GM18870 (cell line): Measurements from ENCODE around the gene YIF1B.

Experiments used
- ATAC-seq: cut with Tn5 transposase; IDR thresholded peaks from one replicate; pipeline ENCODE4 v1.9.1; 2021; ENCODE audit warnings: moderate library complexity; ENCODE audit not compliant: unreplicated experiment

Gene YIF1B

DNA sequence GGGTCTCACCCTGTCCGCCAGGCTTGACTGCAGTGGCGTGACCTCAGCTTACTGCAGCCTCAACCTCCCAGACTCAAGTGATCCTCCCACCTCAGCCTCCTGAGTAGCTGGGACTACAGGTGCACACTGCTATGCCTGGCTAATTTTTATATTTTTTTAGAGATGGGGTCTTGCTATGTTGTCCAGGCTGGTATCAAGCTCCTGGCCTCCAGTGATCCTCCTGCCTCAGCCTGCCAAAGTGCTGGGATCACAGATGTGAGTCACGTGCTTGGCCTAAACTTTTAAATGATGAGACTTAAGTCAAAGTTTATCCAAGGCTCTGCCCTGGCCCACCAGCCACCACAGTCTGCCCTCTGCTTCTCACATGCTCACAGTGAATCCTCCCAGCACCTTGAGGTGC lies 9.5 kb downstream of the YIF1B start:
- no peak for ATAC-seq

DNA sequence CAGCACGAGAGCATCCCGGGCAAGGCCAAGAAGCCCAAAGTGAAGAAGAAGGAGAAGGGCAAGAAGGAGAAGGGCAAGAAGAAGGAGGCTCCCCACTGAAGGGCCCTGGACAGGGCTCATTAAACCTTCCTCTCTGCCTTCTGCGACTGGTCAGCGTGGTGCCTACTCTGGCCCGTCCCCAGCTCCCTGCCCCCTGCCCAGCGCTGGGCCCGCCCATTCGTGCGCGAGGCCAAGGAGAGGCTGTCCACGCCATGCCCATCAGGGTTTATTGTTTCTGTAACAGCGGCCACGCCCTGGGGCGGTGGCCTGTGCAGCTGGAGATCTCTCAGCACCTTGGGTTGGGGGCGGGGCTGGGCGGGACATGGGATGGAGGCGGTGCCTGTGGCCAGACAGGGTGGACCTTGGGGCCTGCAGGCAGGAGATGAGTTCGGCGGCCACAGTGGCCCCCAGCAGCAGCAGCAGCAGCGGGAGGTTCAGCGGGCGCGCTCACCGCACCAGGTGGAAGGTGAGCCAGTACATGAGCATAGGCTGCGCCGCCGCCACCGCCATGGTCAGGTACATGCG lies 10.8 kb downstream of the YIF1B start:
- ATAC-seq = no peak

DNA sequence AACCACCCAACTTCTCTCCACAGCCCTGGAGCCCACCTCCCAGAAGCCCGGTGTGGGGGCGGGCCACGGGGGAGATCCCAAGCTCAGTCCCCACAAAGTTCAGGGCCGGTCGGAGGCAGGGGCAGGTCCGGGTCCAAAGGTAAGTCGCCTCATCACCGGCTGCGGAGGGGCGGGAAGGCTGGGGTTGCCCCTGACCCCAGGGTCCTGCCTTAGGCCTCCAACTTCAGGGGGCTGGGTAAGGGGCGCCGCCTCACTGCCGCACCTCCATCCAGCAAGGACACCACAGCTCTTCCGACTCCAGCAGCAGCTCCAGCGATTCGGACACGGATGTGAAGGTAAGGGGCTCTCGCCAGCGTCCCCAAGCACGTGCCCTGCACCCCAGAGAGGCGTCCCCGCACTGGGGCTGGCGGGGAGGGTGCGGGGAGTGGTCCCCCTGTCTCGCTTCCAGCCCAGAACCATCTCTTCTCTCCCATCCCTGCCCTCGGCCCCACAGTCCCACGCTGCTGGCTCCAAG lies 11.3 kb downstream of the YIF1B start:
- no peak for ATAC-seq

DNA sequence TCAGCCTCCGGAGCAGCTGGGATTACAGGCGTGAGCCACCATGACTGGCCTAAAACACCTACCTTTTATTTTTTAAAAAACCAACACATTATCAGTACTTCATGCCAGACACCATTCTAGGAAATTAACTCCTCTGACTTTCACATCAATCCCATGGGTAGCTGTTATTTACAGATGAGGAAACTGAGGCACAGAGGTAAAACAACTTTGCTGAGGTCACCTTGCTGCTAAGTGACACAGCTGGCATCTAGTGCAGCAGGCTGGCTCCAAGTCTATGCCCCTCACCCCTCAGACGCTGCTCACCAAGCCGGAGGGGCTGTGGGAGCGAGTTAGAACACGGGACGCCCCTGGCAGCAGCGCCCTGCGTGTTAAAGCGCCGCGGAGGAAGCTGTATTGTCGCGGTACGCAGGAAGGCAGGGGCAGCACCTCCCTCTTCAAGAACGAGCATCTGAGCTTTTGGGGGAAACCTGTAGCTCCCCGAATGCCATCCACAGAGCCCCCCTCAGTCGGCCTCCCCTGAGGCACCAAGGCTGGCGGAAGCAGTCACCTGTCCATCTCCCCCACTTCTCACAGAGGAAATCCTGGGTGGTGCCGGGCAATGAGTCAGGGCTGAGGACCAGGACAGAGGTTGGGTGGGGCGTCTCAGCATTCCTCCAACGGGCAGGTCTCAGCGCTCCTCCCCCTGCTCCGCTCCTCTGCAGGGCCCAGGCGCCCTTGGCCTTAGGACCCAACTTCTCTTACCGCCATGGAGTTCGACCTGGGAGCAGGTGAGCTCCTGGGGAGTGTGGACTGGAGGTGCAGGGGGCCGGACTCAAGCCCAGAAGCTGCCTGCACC lies 12.0 kb downstream of the YIF1B start, which contains the start of gene C19orf33:
Gene C19orf33 (plus strand): TSS at position 735 of the 835 bp plus-strand sequence. CDS start 11 bp downstream, at position 746.
- ATAC-seq = no peak

DNA sequence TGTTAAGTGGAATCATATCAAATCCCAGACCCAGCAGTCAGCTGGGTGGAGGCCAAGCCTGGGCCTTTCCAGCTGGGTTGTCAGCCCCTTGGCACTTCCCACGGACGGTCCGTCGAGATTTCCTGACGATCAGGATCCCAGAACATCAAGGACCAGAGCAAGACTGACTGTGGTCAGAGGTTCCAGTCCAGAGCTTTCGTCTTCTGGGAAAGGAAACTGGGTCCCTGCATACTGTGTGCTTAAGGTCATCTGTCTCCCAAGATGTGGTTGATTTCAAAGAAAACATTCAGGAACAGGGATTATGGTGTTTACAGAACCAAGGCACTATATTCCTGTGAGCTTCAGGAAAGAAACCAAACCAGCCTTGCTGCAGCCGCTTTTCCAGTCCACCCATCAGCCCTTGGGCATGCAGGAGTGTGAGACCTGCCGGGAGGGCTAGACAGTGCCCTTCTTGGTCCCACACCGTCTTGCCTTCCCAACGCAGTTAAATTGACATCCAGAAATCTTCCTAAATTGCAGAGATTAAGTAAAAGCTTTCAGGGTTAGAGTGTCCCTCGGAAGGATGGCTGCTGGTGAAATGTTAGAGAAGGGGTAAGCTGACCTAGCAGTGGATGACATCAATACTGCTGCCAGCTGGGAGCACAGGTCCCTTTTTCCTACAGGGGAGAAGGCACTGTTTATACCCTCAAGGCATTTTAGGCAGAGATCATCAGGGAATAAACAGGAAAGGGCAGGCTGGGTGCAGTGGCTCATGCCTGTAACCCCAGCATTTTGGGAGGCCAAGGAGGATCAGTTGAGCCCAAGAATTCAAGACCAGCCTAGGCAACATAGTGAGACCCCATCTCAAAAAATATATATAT lies 16.7 kb downstream of the YIF1B start:
- no peak for ATAC-seq

DNA sequence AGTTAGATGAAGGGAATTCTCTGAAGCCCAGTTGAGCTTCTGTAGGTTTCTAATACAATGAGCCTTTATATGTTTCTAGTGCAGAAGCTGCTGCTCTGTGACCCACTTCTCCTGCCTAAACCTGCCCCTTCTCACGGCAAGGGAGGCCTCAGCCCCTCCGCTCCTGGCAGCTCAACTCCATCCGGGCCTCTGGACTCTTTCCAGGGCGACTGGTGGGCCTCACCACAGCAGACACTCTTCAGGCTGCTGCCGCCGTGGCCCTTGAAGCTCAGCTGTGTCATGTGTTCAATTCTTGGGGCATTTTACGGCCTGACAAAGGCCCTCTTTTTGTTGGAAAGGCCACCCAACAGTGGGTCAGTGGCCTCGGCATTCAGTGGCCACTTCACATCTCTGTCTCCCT lies 21.7 kb downstream of the YIF1B start:
- ATAC-seq = no peak

DNA sequence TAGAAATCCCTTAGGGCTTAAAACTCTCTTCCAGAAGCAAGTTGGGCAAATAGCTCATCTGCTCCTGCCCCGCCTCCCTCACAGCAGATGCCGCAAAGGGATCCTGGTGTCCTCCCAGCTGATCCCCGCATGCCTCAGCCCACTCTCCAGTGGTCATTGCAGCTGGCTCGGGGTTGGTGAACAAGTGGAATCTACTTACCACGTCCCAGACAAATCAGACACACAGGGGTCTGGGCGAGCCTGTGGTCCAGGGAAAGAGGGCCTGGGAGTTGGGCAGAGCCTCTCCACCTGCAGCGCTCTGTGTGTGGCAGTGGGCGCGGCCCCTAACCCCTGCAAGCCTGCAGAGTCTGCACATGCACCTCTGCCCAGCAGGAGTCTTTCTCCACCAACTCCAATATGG lies 22.5 kb downstream of the YIF1B start:
- no peak for ATAC-seq

DNA sequence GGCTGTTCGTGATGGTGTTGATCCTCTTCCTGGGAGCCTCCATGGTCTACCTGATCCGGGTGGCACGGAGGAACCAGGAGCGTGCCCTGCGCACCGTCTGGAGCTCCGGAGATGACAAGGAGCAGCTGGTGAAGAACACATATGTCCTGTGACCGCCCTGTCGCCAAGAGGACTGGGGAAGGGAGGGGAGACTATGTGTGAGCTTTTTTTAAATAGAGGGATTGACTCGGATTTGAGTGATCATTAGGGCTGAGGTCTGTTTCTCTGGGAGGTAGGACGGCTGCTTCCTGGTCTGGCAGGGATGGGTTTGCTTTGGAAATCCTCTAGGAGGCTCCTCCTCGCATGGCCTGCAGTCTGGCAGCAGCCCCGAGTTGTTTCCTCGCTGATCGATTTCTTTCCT lies 23.9 kb downstream of the YIF1B start:
- no peak for ATAC-seq

DNA sequence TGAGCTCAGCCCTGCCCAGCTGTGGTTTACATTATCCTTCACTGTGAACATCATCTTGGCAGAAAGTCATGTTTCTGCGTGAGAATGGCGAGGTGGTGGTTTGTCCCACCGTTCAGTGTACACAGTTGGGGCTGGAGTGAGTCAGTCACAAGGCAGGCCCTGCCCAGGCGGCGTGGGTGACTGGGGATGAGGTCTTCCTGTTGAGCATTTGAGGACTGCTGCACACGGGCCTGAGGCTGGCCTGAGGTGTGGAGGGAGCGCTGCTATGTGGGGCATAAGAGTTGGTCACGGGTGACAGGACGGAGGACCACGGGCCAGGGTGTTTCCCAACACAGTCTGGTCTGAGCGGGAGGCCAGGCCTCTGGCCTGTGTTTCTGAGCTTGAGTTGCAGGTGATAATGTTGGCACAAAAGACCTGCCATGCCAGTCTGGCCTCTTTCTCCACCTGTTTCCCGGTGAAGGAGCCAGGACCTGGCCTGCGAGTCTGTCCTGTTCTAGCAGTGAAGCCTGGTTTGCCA lies 25.1 kb downstream of the YIF1B start:
- no peak for ATAC-seq

DNA sequence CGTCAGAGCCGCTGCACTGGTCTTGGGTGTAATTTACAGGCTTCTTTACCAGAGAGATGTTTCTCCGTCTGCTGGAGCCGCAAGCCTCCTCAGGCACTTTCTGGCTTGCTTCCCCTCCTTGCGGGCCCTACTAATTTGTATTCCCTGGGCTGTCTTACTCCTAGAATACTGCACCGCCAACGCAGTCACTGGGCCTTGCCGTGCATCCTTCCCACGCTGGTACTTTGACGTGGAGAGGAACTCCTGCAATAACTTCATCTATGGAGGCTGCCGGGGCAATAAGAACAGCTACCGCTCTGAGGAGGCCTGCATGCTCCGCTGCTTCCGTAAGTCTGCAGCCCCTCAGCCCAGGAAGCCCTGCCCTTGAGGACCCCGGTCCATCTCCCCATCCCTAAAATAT lies 25.8 kb downstream of the YIF1B start:
- no peak for ATAC-seq

DNA sequence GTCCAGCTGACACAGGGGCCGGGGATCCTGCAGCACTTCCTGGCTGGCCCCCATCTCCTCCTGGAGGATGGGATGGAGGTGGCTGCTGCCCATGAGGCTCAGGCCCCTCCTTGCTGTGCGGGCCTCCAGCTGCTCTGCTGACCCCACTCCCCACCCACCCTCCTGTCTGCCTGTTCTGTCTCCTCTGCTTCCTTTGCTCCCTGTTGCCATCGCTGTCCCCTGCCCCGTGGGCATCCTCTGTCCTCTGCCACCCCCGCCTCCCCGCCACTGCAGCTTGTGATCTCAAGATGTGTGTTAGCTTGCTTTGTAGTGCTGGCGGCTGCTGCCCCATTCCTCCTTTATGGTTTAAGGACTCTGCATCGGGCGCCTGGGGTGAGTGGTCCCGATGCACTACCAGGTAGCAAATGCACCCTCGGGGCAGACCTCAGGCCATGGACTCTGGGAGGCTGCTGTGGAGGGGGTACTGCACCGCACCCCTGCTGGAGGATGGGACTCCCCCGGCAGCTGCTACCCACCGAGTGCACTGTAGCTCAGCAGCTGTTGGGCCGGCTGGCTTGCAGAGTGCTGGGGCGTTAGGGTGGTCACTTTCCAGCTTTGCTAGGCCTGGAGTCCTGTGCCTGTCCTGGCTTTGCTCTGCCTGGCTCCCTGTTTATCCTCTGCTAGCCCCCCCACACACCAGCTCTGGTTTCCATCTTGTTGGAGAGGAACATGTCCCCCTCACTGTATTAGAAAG lies 27.5 kb downstream of the YIF1B start:
- ATAC-seq = no peak

DNA sequence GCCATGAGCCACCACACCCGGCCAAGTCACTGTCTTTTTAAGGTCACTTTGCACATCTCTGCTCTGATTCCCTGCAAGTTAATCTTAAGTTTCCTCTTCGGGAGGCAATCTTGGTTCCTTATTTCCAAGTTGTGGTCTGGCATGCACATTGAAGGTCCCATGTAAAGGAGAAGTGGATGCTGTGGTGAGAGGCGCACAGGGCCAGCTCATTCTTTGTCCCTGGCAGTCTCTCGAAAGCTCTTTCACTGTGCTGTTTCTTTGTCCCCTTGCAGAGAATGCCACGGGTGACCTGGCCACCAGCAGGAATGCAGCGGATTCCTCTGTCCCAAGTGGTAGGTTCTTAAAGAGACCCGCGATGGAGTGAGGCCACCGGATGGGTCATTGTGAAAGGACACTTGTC lies 28.1 kb downstream of the YIF1B start:
- ATAC-seq = no peak

DNA sequence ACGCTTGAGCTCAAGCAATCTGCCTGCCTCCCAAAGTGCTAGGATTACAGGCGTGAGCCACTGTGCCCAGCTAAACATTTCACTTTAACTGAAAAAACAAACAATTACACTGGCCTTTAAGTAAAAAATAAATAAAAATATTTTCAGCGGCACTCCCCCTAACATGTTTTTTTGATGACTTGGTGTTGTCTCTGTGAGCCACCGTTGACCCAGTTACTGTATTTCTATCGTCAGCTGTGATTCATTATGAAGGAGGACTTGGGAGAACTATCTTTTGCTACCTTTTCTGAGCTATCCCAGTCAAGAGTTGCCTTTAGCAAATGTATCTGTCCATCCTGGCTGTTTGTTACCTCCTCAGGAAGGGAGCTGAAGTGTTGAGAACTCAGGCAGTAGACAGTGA lies 30.2 kb downstream of the YIF1B start:
- ATAC-seq = no peak

DNA sequence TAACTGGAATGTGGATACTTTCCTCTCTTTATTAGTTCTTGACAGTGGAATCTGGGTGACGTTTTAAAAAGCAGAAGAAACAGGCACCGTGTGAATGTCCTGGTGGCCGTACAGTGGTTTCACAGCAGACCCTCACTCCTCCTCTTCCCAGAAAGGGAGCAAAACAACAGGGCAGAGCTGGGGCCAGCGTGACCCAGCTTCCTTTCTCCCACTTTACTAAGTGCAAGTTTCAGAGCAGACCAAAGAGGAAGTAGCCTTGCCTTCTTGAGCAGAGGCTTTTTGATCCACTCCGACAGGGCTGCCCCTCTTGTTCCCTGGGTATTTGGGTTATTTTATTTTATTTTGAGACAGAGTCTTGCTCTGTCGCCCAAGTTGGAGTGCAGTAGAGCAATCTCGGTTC lies 31.3 kb downstream of the YIF1B start:
- ATAC-seq = no peak

DNA sequence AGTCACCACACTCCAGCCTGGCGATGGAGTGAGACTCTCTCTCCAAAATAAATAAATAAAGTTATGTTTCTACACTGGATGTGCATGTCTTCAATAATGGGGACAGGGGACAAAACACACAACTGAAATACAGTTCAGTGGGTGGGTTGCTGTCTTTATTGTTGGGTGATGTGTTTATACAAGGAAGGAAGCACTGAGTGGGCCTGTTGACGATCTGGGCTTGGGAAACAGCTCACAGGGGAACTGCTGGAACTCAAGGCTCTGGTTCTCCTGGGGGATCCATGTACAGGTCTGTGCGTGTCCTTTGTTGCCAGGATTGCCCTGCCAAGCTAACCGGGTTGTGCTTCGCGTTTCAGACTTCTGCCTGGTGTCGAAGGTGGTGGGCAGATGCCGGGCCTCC lies 32.5 kb downstream of the YIF1B start:
- ATAC-seq = no peak

DNA sequence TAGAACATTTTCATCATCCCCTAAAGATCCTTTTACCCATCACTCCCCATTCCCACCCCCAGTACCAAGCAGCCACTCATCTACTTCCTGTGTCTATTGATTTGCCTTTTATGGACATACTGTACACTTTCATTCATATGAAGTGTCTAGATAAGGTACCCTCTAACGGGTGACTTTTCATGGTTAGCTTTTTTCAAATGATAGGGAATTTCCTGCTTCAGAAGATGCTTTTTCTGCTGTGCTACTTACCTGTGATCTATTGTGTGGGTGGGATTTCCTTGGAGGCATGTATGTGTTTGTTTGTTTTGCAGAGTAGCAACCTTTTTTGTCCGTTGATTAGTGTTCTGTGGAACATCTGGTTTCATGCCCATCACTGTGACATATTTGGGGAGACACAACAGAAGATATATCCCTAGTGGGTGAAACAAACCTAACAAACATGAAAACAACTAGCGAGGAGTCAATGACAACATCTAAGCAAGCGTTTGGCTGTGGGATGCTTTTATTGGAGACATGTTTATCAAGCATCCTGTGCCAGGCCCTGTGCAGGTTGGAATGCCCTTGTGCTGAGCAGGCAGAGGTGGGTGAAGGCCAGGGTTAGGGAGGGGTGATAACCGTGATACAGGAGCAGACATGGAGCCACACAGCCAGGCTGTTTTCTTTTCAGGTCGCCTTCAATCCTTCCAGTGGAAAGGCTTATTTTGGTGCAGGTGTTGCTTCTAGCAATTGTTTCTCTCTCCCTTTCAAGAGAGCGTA lies 33.8 kb downstream of the YIF1B start:
- no peak for ATAC-seq

DNA sequence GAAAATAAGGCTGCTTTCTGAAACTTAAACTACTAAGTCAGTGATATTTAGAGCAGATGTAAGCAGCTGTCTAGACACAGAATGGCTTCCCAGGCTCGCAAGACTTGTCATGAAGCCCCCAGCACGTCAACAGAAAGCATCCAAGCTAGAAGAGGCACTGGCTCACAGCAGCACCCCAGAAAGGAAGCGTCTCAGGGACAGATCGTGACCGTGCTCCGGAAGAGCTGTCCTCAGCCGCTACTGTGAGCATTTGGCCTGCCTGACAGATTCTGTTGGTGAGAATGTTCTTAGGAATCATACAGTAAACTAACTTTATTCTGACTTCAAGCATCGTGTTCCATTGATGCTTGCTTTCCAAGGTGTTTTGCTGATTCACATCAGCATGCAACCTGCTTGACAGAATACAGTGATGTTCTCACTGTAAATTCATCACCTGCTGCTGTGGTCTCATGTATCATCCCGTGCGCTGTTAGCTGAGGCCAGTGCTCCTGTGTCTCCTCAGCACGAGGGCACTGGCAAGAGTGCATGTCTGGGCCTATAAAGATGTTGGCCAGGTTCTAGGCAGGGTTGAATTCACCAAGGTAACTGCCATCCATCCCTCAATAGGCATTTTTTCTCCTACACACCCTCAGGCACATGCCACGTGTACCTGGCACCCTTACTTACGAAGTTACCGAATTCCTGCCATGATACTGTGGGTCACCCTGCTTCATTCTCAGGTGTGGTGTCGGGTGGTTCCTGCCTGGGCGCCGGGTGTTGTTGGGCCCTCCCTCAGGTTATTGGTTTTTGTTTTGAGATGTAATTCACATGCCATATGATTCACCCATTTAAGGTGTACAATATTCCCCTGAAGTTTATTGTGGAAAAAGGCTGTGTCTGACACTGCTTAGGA lies 35.5 kb downstream of the YIF1B start:
- no peak for ATAC-seq

DNA sequence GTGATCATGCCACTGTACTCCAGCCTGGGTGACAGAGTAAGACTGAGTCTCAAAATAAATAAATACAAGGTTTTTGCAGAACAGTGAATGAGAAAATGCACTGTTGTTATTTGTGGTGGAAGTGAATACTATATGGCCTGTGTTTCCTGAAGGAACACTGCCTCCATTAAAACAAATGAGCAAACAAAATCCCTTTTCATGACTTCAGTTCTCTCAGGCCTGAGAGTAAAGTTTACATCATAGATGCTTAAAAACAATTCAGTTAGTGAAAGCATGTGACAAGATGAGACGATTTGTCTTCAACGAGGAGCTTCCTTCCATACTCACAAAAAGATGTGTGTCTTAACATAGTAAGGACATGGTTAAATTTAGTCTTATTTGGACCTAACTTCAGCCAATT lies 37.0 kb downstream of the YIF1B start:
- no peak for ATAC-seq
